Measurements from ENCODE around the gene TAF8. TPM values are rescaled to one million over a fixed set of nuclear protein-coding genes. Genes with fewer than 3 reads are reported as not detected.

TAF8 gene
- total RNA-seq, 2 experiments from 2014 or later: 46.2 to 50.4 TPM

DNA sequence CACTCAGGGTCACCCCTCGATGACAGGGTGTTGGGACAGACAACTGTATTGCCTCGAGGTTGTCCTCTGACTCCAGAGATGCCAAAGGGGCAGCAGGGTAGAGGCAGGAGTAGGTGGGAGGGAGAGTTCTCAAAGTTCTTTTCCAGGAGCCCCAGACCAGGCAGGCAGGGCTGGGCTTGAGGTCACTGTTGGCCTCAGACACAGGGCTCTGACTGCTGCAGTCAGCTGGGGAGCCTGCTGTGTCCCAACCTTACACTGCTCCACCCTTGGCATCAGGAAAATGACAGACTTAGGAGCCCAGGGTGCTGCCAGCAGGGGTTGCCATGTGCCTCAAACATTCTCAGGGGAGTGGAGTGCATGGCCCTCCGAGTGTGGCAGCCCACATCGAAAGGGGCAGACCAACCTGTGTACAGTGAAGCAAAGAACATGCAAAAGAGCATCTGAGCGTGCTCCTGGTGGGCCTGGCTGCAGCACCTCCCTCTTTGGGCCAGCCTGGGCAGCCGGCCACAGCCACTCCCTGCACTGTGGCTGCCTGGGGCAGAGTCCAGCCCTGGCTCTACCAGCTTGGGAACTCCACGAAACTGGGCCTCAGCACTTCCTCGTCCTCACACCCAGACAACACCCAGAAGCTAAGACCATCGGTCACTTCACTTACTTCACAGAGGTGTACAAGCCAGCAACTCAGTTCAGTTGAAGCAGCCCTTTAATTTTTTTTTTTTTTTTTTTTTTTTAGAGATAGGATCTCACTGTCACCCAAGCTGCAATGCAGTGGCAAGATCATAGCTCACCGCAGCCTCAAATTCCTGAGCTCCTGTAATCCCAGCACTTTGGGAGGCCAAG lies 68.1 kb downstream of the TAF8 start:
- Mint-ChIP-seq H3K36me3 (no peaks in the 10 kb centered on the region), H3K4me1 (no peaks in the 10 kb centered on the region), H3K9me3 (no peaks in the 10 kb centered on the region), H3K27me3 (peaks cover 2% of the 10 kb centered on the region), H3K27ac (no peak overlapping the region), H3K4me3 (no peak overlapping the region)
- DNase-seq (no peak), ATAC-seq (ENCODE audit: low read depth) (no peak)
- POLR2A ChIA-PET: no interaction called here

GRCh38 chr6:42120895-42121865 lies 70.9 kb downstream of the TAF8 start:
- Mint-ChIP-seq H3K4me1 (no peaks in the 10 kb centered on the region), H3K27ac (no peak overlapping the region), H3K9me3 (no peaks in the 10 kb centered on the region), H3K36me3 (no peaks in the 10 kb centered on the region), H3K27me3 (peaks cover 2% of the 10 kb centered on the region), H3K4me3 (no peak overlapping the region)
- POLR2A ChIA-PET: no interaction called here
- ATAC-seq (ENCODE audit: low read depth) (no peak), DNase-seq (no peak)

DNA sequence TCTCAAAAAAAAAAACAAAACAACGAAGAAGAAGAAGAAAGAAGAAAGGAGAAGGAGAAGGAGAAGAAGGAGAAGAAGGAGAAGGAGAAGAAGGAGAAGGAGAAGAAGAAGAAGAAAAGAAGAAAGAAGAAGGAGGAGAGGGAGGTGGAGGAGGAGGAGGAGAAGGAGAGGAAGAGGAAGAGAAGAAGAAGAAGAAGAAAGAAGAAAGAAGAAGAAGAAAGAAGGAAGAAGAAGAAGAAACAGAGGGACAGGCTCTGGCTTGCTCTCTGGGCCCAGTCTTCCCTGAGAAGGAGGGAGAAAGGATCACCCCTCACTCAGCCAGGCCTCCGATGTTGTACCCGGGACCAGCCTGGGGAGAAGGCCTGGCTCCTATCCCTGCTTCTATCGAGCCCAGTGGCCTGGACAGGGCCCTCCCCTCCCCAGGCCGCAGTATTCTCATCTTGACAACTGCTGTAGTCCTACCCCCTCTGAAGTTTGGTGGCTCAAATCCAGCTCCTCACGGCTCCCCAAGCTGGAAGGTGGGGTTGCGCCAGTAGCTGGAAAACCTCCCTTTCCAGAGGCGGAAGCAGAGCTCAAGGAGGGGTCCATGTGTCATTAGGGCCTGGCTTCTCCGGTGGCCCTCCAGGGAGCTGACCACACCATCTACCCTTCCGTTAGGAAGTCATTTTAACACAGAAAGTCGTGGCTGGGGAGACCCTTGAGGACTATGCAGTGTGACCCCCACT lies 73.2 kb downstream of the TAF8 start:
- POLR2A ChIA-PET: no interaction called here
- Mint-ChIP-seq H3K4me3 (no peak overlapping the region), H3K9me3 (no peaks in the 10 kb centered on the region), H3K4me1 (no peaks in the 10 kb centered on the region), H3K27me3 (no peaks in the 10 kb centered on the region), H3K36me3 (no peaks in the 10 kb centered on the region), H3K27ac (peak overlapping the region; percentile 8)
- ATAC-seq (ENCODE audit: low read depth): no peak
- no peak for DNase-seq

GRCh38 chr6:42124223-42124836 lies 74.0 kb downstream of the TAF8 start:
- H3K27ac Mint-ChIP-seq: no peak overlapping the region
- no peaks in the 10 kb centered on the region for H3K27me3 Mint-ChIP-seq
- POLR2A ChIA-PET: no interaction called here
- ATAC-seq (ENCODE audit: low read depth) (no peak), DNase-seq (no peak)
- H3K36me3 Mint-ChIP-seq: no peaks in the 10 kb centered on the region
- no peaks in the 10 kb centered on the region for H3K4me1 Mint-ChIP-seq
- no peaks in the 10 kb centered on the region for H3K9me3 Mint-ChIP-seq
- H3K4me3 Mint-ChIP-seq: no peak overlapping the region

GRCh38 chr6:42125231-42125630 lies 74.9 kb downstream of the TAF8 start:
- no peak for DNase-seq
- Mint-ChIP-seq H3K9me3 (no peaks in the 10 kb centered on the region), H3K4me1 (no peaks in the 10 kb centered on the region), H3K36me3 (no peaks in the 10 kb centered on the region), H3K4me3 (no peak overlapping the region), H3K27ac (no peak overlapping the region), H3K27me3 (no peaks in the 10 kb centered on the region)
- ATAC-seq (ENCODE audit: low read depth): no peak
- POLR2A ChIA-PET: no interaction called here

DNA sequence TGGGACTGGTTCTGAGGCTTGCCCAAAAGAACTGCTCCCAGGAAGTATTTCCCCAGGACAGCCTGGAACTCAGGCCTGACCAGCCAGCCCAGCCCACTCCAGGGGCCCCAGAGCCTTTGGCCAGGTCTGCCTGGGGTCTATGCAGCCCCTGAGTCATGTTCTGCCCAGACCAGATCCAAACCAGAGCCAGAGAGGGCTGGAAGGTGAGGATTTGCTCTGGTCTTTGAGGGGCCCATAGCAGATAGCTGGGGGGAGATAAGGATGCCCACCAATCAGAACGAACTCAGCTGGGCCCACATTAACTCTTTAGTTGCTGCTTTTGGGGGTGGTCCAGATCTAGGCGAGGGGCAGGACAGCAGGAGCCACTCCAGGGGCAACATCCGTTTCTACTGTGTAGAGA lies 75.3 kb downstream of the TAF8 start:
- H3K27me3 Mint-ChIP-seq: no peaks in the 10 kb centered on the region
- POLR2A ChIA-PET: no interaction called here
- no peak for DNase-seq
- H3K9me3 Mint-ChIP-seq: no peaks in the 10 kb centered on the region
- ATAC-seq (ENCODE audit: low read depth): no peak
- H3K4me3 Mint-ChIP-seq: no peak overlapping the region
- no peaks in the 10 kb centered on the region for H3K36me3 Mint-ChIP-seq
- H3K4me1 Mint-ChIP-seq: no peaks in the 10 kb centered on the region
- no peak overlapping the region for H3K27ac Mint-ChIP-seq

DNA sequence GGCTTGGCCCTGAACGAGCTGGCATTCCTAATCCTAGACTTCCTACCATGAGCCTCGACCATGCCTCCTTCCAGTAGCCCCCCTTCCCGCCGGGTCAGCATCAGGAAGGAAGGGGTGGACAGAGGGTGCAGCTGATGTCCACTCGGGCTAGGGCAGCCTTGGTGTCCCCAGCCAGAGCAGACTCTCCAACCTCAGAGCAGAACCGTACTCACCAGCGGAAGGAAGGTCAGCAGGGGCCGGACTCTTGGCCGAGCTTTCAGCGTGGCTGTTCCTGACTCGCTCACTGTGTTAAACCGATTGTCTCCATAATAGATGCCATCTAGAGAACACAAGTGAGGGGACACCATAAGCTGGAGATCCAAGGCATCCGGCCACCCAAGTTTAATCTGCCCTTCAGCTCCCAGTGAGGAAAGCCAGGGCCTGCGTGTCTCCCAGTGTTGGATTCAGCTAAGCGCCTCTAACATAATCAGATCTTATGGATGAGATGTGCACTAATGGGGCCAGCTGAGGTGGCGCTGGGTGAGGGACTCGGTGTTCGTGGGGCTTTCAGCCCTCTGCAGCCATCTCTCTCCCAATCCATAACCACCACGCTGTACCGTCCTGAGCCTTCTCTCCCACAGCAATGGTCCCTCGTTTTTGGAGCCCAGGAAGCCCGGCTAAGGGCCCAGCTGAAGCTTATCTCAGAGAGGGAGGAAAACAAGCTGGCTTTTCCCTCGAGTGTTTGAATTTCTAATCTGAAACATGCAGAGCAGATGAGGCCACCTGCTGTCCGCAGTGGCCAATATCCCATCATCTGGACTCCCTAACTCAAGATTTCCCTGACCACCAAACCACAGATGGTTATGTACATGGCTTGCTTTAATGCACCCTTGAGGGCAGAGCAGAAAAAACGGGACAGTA lies 78.4 kb downstream of the TAF8 start:
- no peak for ATAC-seq (ENCODE audit: low read depth)
- H3K9me3 Mint-ChIP-seq: no peaks in the 10 kb centered on the region
- H3K36me3 Mint-ChIP-seq: no peaks in the 10 kb centered on the region
- H3K4me3 Mint-ChIP-seq: no peak overlapping the region
- peaks cover 2% of the 10 kb centered on the region for H3K27me3 Mint-ChIP-seq
- DNase-seq: no peak
- H3K4me1 Mint-ChIP-seq: no peaks in the 10 kb centered on the region
- no peak overlapping the region for H3K27ac Mint-ChIP-seq
- POLR2A ChIA-PET: interaction anchor here (0.6 to 0.7 kb wide), 2 partner anchors 77 to 815 kb away, joined by 3 to 5 read pairs; no protein-coding TSS in a partner anchor

DNA sequence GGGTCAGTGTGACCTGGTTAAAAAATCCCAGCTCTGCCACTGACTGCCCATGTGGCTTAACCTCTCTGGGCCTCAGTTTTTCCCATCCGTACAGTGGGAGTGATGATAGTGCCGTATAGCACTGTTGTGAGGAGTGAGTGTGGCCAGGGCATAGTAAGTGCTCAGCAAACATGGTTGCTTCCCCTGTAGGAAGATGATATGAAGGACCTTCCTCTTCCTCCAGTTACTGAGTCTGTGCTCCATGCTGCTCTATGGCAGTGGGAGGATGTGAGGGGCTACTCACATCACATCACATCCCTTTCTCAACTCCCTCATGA lies 79.0 kb downstream of the TAF8 start:
- no peak overlapping the region for H3K27ac Mint-ChIP-seq
- no peaks in the 10 kb centered on the region for H3K4me1 Mint-ChIP-seq
- H3K27me3 Mint-ChIP-seq: peaks cover 2% of the 10 kb centered on the region
- no peaks in the 10 kb centered on the region for H3K9me3 Mint-ChIP-seq
- ATAC-seq (ENCODE audit: low read depth) (no peak), DNase-seq (no peak)
- POLR2A ChIA-PET: no interaction called here
- no peak overlapping the region for H3K4me3 Mint-ChIP-seq
- no peaks in the 10 kb centered on the region for H3K36me3 Mint-ChIP-seq

GRCh38 chr6:42131531-42131930 lies 81.2 kb downstream of the TAF8 start:
- POLR2A ChIA-PET: no interaction called here
- peaks cover 2% of the 10 kb centered on the region for H3K27me3 Mint-ChIP-seq
- H3K36me3 Mint-ChIP-seq: no peaks in the 10 kb centered on the region
- H3K4me1 Mint-ChIP-seq: peaks cover 2% of the 10 kb centered on the region
- no peak overlapping the region for H3K4me3 Mint-ChIP-seq
- no peak for ATAC-seq (ENCODE audit: low read depth)
- no peak for DNase-seq
- no peaks in the 10 kb centered on the region for H3K9me3 Mint-ChIP-seq
- no peak overlapping the region for H3K27ac Mint-ChIP-seq

DNA sequence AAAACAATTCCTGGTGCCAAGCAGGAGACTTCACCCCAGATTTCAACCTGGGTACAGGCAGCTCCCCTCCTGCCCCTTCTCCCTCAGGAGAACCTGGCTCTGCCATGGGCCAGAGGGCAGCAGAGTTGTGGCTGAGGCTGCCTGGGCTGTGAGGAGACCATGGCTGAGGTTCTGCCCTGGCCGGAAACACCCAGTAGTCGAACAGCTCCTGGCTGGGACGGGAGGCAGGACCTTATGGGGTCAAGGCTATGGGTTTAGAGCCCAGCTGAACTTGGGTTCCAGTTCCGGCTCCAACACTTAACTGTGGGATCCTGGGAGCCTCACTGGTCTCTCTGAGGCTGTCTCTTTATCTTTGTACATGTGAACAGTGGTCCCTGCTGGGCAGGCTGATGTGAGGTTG lies 83.6 kb downstream of the TAF8 start:
- POLR2A ChIA-PET: no interaction called here
- Mint-ChIP-seq H3K9me3 (no peaks in the 10 kb centered on the region), H3K27me3 (peaks cover 3% of the 10 kb centered on the region), H3K4me1 (peaks cover 6% of the 10 kb centered on the region), H3K4me3 (no peak overlapping the region), H3K27ac (no peak overlapping the region), H3K36me3 (no peaks in the 10 kb centered on the region)
- DNase-seq (no peak), ATAC-seq (ENCODE audit: low read depth) (no peak)

DNA sequence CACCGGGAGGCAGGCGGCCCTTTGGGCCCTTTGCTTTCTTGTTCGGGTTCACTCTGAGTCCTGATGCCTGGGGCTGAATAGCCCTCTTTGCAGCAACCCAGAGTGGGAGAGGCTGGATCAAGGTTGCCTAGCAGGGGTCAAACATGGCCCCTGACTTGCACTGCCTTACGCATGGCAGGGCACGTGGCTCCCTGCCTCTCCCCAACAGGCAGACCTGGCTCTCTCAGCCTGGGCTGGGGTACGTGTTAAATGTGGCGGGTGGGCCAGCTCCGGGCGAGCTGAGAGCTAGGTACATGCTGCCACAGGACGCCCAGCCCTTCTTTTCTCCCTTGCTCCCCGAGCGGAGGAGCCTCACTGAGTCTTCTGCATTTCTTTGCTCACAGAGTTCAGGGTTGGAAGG lies 84.8 kb downstream of the TAF8 start:
- no peak overlapping the region for H3K4me3 Mint-ChIP-seq
- H3K4me1 Mint-ChIP-seq: peaks cover 6% of the 10 kb centered on the region
- H3K36me3 Mint-ChIP-seq: no peaks in the 10 kb centered on the region
- POLR2A ChIA-PET: no interaction called here
- H3K9me3 Mint-ChIP-seq: no peaks in the 10 kb centered on the region
- H3K27ac Mint-ChIP-seq: no peak overlapping the region
- H3K27me3 Mint-ChIP-seq: peaks cover 14% of the 10 kb centered on the region
- no peak for DNase-seq
- ATAC-seq (ENCODE audit: low read depth): no peak

DNA sequence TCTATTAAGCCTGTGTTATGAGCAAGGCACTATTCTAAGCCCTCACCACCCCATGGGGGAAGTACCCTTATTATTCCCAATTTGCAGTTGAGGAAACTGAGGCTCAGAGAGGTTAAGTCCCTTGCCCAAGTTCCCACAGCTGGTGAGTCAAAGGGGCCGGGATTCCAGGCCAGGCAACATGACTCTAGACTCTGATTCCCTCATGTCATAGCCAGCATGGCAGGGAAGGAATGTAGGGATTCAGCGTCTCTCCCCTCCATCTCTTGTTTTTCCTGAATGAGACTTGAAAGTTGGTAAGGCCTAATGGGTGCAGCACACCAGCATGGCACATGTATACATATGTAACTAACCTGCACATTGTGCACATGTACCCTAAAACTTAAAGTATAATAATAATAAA lies 85.4 kb downstream of the TAF8 start:
- Mint-ChIP-seq H3K27me3 (peaks cover 18% of the 10 kb centered on the region), H3K9me3 (no peaks in the 10 kb centered on the region), H3K27ac (no peak overlapping the region), H3K36me3 (no peaks in the 10 kb centered on the region), H3K4me3 (no peak overlapping the region), H3K4me1 (peaks cover 6% of the 10 kb centered on the region)
- no peak for DNase-seq
- POLR2A ChIA-PET: no interaction called here
- no peak for ATAC-seq (ENCODE audit: low read depth)
